ENCODE measurements around the gene FERMT3. TPM values are rescaled to one million over a fixed set of nuclear protein-coding genes. Genes with fewer than 3 reads are reported as not detected.

FERMT3 gene
- total and polyA plus RNA-seq, 2 of the 13 experiments (the other 11 are each of a cell fraction or from before 2014, with no cell fraction given): 0.29 TPM; not detected in 1

- TF ChIP-seq ZZZ3 (CRISPR knock-in tag; IDR thresholded peaks at IDR 0.05; ENCODE audit: borderline replicate concordance) (no peak), GTF3A (CRISPR knock-in tag; conservative IDR thresholded peaks at IDR 0.05) (no peak), ZNF121 (CRISPR knock-in tag; IDR thresholded peaks at IDR 0.05) (no peak), MAF1 (CRISPR knock-in tag; IDR thresholded peaks at IDR 0.05; ENCODE audit: borderline replicate concordance) (no peak), SAP130 (CRISPR knock-in tag; IDR thresholded peaks at IDR 0.05; ENCODE audit: low read depth) (peak; percentile 15), NCOA1 (CRISPR knock-in tag; IDR thresholded peaks at IDR 0.05) (no peak), ZNF260 (CRISPR knock-in tag; IDR thresholded peaks at IDR 0.05; ENCODE audit: borderline replicate concordance, low read depth) (no peak), YEATS4 (CRISPR knock-in tag; IDR thresholded peaks at IDR 0.05; ENCODE audit: borderline replicate concordance) (peak; percentile 14; the same call in 1 of the 2 replicates), GABPB1 (CRISPR knock-in tag; IDR thresholded peaks at IDR 0.05) (no peak; the same call in 1 of the 2 replicates), ZBTB10 (CRISPR knock-in tag; IDR thresholded peaks at IDR 0.05; ENCODE audit: borderline replicate concordance) (no peak), ARNTL (CRISPR knock-in tag; IDR thresholded peaks at IDR 0.05) (0 out of 2 replicates have a peak, but pooled peaks have one; percentile 29), PAX8 (CRISPR knock-in tag; IDR thresholded peaks at IDR 0.05; ENCODE audit: borderline replicate concordance) (no peak), SRSF1 (optimal IDR thresholded peaks at IDR 0.05; ENCODE audit: low read depth, low read length) (no peak), ZMYM2 (CRISPR knock-in tag; IDR thresholded peaks at IDR 0.05) (peak; percentile 84), GFI1 (CRISPR knock-in tag; IDR thresholded peaks at IDR 0.05; ENCODE audit: borderline replicate concordance) (no peak), TOE1 (CRISPR knock-in tag; IDR thresholded peaks at IDR 0.05) (no peak), JUNB (CRISPR knock-in tag; IDR thresholded peaks at IDR 0.05; ENCODE audit: borderline replicate concordance) (no peak), ZNF335 (CRISPR knock-in tag; IDR thresholded peaks at IDR 0.05) (no peak), HDAC1 (CRISPR knock-in tag; IDR thresholded peaks at IDR 0.05) (peak; percentile 48; the same call in 1 of the 2 replicates), FOXC1 (CRISPR knock-in tag; IDR thresholded peaks at IDR 0.05; ENCODE audit: borderline replicate concordance) (no peak), ZNF367 (CRISPR knock-in tag; IDR thresholded peaks at IDR 0.05; ENCODE audit: borderline replicate concordance) (no peak), CHCHD3 (CRISPR knock-in tag; IDR thresholded peaks at IDR 0.05) (no peak), ZNF382 (CRISPR knock-in tag; IDR thresholded peaks at IDR 0.05; ENCODE audit: borderline replicate concordance) (no peak)
- TF ChIP-seq, protein P1, sequence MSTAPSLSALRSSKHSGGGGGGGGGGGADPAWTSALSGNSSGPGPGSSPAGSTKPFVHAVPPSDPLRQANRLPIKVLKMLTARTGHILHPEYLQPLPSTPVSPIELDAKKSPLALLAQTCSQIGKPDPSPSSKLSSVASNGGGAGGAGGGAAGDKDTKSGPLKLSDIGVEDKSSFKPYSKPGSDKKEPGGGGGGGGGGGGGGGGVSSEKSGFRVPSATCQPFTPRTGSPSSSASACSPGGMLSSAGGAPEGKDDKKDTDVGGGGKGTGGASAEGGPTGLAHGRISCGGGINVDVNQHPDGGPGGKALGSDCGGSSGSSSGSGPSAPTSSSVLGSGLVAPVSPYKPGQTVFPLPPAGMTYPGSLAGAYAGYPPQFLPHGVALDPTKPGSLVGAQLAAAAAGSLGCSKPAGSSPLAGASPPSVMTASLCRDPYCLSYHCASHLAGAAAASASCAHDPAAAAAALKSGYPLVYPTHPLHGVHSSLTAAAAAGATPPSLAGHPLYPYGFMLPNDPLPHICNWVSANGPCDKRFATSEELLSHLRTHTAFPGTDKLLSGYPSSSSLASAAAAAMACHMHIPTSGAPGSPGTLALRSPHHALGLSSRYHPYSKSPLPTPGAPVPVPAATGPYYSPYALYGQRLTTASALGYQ (CRISPR knock-in tag; IDR thresholded peaks at IDR 0.05): no peak
Observed at GRCh38 chr11:64245797-64246620, 39.5 kb downstream of the FERMT3 start (continued).
